ENCODE measurements around the gene PASK. TPM values are rescaled to one million over a fixed set of nuclear protein-coding genes. Genes with fewer than 3 reads are reported as not detected.

PASK gene
- polyA plus RNA-seq, 3 donors = 0.56 to 4.3 (median 0.70) TPM

GRCh38 chr2:241115361-241115760 is 33.9 kb downstream of the PASK start:
- no peak for TF ChIP-seq CTCF (IDR thresholded peaks at IDR 0.05)
- peaks cover 34 to 46% of the 10 kb centered on the region in 2 donors for H3K36me3 Mint-ChIP-seq

GRCh38 chr2:241114836-241115235 is 34.4 kb downstream of the PASK start:
- Histone ChIP-seq H3K27me3 (ENCODE audit: control insufficient read depth in 2 of 2, insufficient read depth in 2 of 2, low read length in 2 of 2) (no peaks in the 10 kb centered on the region), H3K36me3 (replicated peaks in 1 of 2; ENCODE audit: control insufficient read depth in 1 of 2, insufficient read depth in 2 of 2, low read length in 2 of 2) (peaks cover 4 to 28% of the 10 kb centered on the region in 2 donors), H3K4me1 (ENCODE audit: control insufficient read depth in 1 of 2, insufficient read depth in 2 of 2, low read length in 2 of 2) (no peaks in the 10 kb centered on the region), H3K79me2 (ENCODE audit: insufficient read depth, low read length) (no peaks in the 10 kb centered on the region), H3K4me2 (replicated peaks; ENCODE audit: extremely low read depth, low read length, poor library complexity, severe bottlenecking) (no peak overlapping the region), H2AFZ (ENCODE audit: insufficient read depth, low read depth, low read length, poor library complexity, severe bottlenecking) (no peak overlapping the region), H3K27ac (ENCODE audit: low read depth in 1 of 2, low read length in 2 of 2) (no peak overlapping the region), H4K20me1 (ENCODE audit: insufficient read depth, low read length) (no peaks in the 10 kb centered on the region), H3K9me3 (replicated peaks in 1 of 2; ENCODE audit: control insufficient read depth in 1 of 2, insufficient read depth in 1 of 2, low read length in 2 of 2) (no peaks in the 10 kb centered on the region), H3K4me3 (replicated peaks in 1 of 3; ENCODE audit: low read depth in 2 of 3, low read length in 3 of 3) (no peak overlapping the region), H3K9ac (ENCODE audit: insufficient read depth, low read length, poor library complexity, severe bottlenecking) (no peak overlapping the region)
- no peaks in the 10 kb centered on the region for H3K9me3 Mint-ChIP-seq
- peaks cover 34 to 44% of the 10 kb centered on the region in 2 donors for H3K36me3 Mint-ChIP-seq
- 95% methylated on average over 9 of the region's 11 CpGs for WGBS (ENCODE audit: insufficient coverage)
- TF ChIP-seq CTCF (IDR thresholded peaks at IDR 0.05) = no peak
- peaks cover 0 to 1% (median 0%) of the 10 kb centered on the region in 3 donors for H3K27me3 Mint-ChIP-seq (ENCODE audit: low read depth in 3 of 3)
- H3K4me3 Mint-ChIP-seq = no peak overlapping the region
- intact Hi-C loops (cut with micrococcal nuclease) = no loop called here
- no peak for DNase-seq
- H3K27ac Mint-ChIP-seq = no peak overlapping the region
- no peaks in the 10 kb centered on the region for H3K4me1 Mint-ChIP-seq

More at GRCh38 chr2:241115361-241115760, 33.9 kb downstream of the PASK start:
- peaks cover 4 to 28% of the 10 kb centered on the region in 2 donors for H3K36me3 ChIP-seq (replicated peaks in 1 of 2; ENCODE audit: control insufficient read depth in 1 of 2, insufficient read depth in 2 of 2, low read length in 2 of 2)
- no peaks in the 10 kb centered on the region for H4K20me1 ChIP-seq (ENCODE audit: insufficient read depth, low read length)
- H3K79me2 ChIP-seq (ENCODE audit: insufficient read depth, low read length) = no peaks in the 10 kb centered on the region
- WGBS (ENCODE audit: insufficient coverage) = 97% methylated on average over 8 of the region's 8 CpGs
- peaks cover 0 to 1% (median 0%) of the 10 kb centered on the region in 3 donors for H3K27me3 Mint-ChIP-seq (ENCODE audit: low read depth in 3 of 3)
- no peak for DNase-seq
- H3K4me3 ChIP-seq (replicated peaks in 1 of 3; ENCODE audit: low read depth in 2 of 3, low read length in 3 of 3) = no peak overlapping the region
- no peaks in the 10 kb centered on the region for H3K9me3 ChIP-seq (replicated peaks in 1 of 2; ENCODE audit: control insufficient read depth in 1 of 2, insufficient read depth in 1 of 2, low read length in 2 of 2)
- H3K27ac Mint-ChIP-seq = no peak overlapping the region
- peaks cover 0 to 2% (median 0%) of the 10 kb centered on the region in 7 donors for H3K9me3 Mint-ChIP-seq
- H2AFZ ChIP-seq (ENCODE audit: insufficient read depth, low read depth, low read length, poor library complexity, severe bottlenecking) = no peak overlapping the region
- intact Hi-C loops (cut with micrococcal nuclease) = no loop called here
- H3K4me2 ChIP-seq (replicated peaks; ENCODE audit: extremely low read depth, low read length, poor library complexity, severe bottlenecking) = no peak overlapping the region
- H3K27ac ChIP-seq (ENCODE audit: low read depth in 1 of 2, low read length in 2 of 2) = no peak overlapping the region
- no peaks in the 10 kb centered on the region for H3K4me1 Mint-ChIP-seq
- H3K4me1 ChIP-seq (ENCODE audit: control insufficient read depth in 1 of 2, insufficient read depth in 2 of 2, low read length in 2 of 2) = no peaks in the 10 kb centered on the region
- H3K9ac ChIP-seq (ENCODE audit: insufficient read depth, low read length, poor library complexity, severe bottlenecking) = no peak overlapping the region
- no peaks in the 10 kb centered on the region for H3K27me3 ChIP-seq (ENCODE audit: control insufficient read depth in 2 of 2, insufficient read depth in 2 of 2, low read length in 2 of 2)
- H3K4me3 Mint-ChIP-seq = no peak overlapping the region
